Stimulated activated effector memory CD8-positive, alpha-beta T cell treated with anti-CD3 and anti-CD28 coated beads, Interleukin-12 subunit alpha, Interleukin-12 subunit beta, amount 100 ng/mL, for 72 hours (primary cell): ENCODE results near the gene ARHGAP15.
"Not testable (repeated sequence)": the region's sequence is repeated elsewhere in the genome, so short reads cannot be mapped to it uniquely, and the experiment has no call there.

Experiments
- ATAC-seq: fragments of 150-1000 bp; cut with Tn5 transposase; 2 replicates; pipeline ENCODE4 v1.10.0; 2021
- DNase-seq, 2 donors: peaks; one replicate each; pipeline ENCODE4 v3.0.0; 2021 to 2022; ENCODE audit warnings: low spot score in 2 of 2
- H3K27ac Mint-ChIP-seq: one replicate; pipeline ENCODE4 v1.8.0; 2022; ENCODE audit warnings: mild to moderate bottlenecking, mixed read lengths
- H3K36me3 Mint-ChIP-seq: one replicate; pipeline ENCODE4 v1.8.0; 2022; ENCODE audit warnings: mild to moderate bottlenecking, mixed read lengths
- H3K4me1 Mint-ChIP-seq: one replicate; pipeline ENCODE4 v1.8.0; 2022; ENCODE audit warnings: mixed read lengths
- H3K4me3 Mint-ChIP-seq: one replicate; pipeline ENCODE4 v1.8.0; 2022; ENCODE audit warnings: mild to moderate bottlenecking, mixed read lengths
- H3K9me3 Mint-ChIP-seq: one replicate; pipeline ENCODE4 v1.8.0; 2022; ENCODE audit warnings: mixed read lengths

The ARHGAP15 gene

DNA sequence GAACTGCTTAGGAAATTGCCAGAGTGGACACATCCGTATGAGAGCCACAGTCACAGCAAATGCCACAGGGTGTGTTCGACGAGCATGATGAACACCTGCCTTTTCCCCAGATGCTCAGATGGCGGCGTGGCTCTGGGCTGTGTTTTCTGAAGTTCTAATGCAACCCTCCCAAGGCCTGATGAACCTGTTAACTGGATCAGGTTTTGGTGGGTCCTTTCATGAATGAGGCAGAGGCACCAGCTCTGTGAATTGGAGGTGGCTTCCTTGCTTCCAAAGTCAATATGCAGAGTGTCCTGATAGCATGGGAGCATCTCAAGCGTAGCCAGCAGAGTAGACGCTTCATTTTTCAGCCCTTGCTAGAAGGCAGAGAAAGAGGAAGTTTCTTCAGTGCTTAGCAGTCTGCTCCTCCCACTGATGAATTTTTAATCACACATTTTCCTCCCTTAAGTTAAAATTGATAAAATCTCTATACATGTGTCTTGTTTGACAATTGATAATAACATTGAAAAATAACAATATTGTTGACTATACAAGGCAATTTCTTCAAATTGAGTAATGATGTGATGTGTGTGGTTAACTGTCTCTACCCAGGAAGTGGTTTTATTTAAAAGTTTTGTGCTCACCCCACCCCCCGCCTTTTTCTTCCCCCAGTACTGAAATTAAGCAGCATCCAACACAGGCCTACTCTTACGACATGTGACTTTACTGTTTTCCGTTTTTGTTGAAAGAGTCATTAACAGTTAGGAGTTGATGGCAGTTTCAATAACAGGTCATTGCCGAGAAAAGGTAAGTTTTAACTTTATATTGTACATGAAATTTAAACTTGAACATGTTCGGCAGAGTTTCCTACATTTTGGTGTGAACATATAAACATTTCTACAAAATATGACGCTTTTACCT is at the start of gene ARHGAP15:
Gene ARHGAP15 (plus strand): TSS at position 739 of the 900 bp plus-strand sequence.
- H3K27ac Mint-ChIP-seq: peak within 1 kb of the TSS; percentile 96
- no peaks in the 10 kb centered on the region for H3K36me3 Mint-ChIP-seq
- ATAC-seq: peak; percentile 95
- H3K4me1 Mint-ChIP-seq: peaks cover 39% of the 10 kb centered on the region
- peak within 1 kb of the TSS; percentile 64 for H3K4me3 Mint-ChIP-seq
- peaks cover under 1% of the 10 kb centered on the region for H3K9me3 Mint-ChIP-seq
- DNase-seq: peak; percentile 28 to 82

DNA sequence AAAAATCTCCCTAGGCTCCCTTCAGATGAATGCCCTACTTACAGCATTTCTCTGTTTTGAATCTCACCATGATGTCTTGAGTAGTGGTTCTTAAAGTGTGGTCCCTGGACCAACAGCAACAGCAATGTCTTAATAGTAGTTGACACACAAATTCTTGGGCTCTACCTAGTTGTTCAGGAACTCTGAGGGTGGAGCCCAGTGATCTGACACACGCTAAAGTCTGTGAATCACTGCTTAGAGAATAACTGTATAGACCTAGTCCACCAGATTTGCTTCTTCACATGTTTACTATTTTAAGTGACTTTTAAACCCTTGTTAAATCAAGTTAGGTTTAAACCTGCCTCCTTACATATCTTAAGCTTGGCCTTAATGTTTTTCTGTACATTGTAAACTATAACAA is 47.6 kb upstream of the ARHGAP15 start:
- H3K27ac Mint-ChIP-seq: no peak overlapping the region
- no peaks in the 10 kb centered on the region for H3K9me3 Mint-ChIP-seq
- no peak overlapping the region for H3K4me3 Mint-ChIP-seq
- ATAC-seq: no peak
- peaks cover 18% of the 10 kb centered on the region for H3K4me1 Mint-ChIP-seq
- DNase-seq: no peak
- H3K36me3 Mint-ChIP-seq: peaks cover 6% of the 10 kb centered on the region

DNA sequence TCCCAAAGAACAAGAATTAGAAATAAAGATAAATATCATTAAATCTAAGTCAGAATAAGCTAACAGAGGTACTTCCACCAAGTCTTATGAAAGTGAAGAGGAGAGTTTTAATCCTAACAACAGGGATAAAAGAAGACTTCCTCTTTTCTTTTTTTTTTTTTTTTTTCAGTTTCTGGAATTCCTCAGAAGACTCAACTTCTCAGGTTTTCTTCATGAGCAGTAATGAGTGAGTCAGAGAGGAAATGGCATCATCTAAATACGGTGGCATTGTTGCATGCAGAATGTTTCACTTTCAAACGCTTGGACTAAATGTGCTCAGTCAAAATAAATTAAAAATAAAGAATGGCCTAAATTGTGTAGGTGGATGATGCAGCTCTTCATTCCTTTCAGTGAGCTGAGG is 45.6 kb upstream of the ARHGAP15 start:
- DNase-seq (no peak), ATAC-seq (peak; percentile 78)
- Mint-ChIP-seq H3K4me3 (no peak overlapping the region), H3K9me3 (no peaks in the 10 kb centered on the region), H3K36me3 (peaks cover 6% of the 10 kb centered on the region), H3K4me1 (peaks cover 18% of the 10 kb centered on the region), H3K27ac (peak overlapping the region; percentile 17)

DNA sequence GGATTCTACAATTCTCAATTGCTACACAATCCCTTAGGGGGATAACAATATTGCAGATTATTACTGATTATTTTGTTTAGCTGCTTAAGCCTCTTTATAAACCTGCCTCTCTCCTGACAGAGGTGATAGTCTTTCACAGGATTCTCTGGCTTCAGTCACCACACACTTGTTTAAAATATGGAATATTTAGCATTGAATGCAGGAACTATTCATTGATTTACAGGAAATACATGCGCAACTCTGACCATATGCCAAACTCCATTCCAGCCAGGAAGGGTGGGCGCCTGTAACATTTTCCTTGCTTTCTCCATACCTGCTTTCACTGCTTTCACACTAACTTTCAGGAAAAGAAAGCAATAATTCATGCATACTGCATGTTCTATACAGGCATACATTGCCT is 44.8 kb upstream of the ARHGAP15 start:
- Mint-ChIP-seq H3K4me1 (peaks cover 18% of the 10 kb centered on the region), H3K9me3 (no peaks in the 10 kb centered on the region), H3K27ac (no peak overlapping the region), H3K36me3 (peaks cover 6% of the 10 kb centered on the region), H3K4me3 (no peak overlapping the region)
- no peak for DNase-seq
- no peak for ATAC-seq

DNA sequence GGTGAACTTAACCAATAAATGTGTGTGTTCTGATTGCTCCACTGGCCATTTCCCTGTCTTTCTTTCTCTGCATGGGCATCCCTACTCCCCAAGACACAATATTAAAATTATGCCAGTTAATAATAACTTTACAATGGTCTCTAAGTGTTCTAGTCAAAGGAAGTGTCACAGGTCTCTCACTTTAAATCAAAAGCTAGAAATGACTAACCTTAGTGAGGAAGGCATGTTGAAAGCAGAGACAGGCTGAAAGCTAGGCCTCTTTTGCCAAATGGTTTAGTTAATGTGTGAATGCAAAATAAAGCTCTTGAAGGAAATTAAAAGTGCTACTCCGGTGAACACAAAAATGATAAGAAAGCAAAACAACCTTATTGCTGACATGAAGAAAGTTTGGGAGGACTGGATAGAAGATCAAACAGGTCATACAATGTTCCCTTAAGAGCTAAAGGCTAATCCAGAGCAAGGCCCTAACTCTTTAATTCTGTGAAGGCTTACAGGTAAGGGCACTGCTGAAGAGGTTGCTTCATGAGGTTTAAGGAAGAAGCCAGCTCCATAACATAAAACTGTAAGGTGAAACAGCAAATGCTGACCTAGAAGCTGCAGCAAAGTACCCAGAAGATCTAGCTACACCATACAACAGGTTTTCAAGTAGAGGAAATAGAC is 44.0 kb upstream of the ARHGAP15 start:
- Mint-ChIP-seq H3K4me1 (peaks cover 18% of the 10 kb centered on the region), H3K9me3 (no peaks in the 10 kb centered on the region), H3K4me3 (peak overlapping the region; percentile 13), H3K36me3 (peaks cover 6% of the 10 kb centered on the region), H3K27ac (peak overlapping the region; percentile 76)
- ATAC-seq: peak; percentile 78
- DNase-seq: no peak

DNA sequence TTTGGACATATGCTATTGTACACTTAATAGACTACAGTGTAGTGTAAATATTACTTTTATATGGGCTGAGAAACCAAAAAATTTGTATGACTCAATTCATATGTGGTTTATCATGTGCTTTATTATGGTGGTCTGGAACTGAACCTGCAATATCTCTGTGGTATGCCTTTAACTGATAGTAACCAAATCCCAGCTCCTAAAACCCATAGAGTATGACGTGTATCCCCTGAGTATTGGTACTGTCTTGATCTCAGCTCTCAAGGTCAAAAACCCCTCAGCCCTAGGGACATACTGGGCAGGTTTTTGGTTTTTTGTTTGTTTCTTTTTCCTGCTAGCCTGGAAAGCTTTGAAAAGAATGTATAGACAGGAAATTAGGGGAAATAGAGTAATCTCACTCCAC is 42.2 kb upstream of the ARHGAP15 start:
- ATAC-seq: peak; percentile 80
- H3K4me1 Mint-ChIP-seq: peaks cover 18% of the 10 kb centered on the region
- H3K9me3 Mint-ChIP-seq: no peaks in the 10 kb centered on the region
- H3K4me3 Mint-ChIP-seq: no peak overlapping the region
- H3K27ac Mint-ChIP-seq: no peak overlapping the region
- peaks cover 6% of the 10 kb centered on the region for H3K36me3 Mint-ChIP-seq
- DNase-seq: no peak

DNA sequence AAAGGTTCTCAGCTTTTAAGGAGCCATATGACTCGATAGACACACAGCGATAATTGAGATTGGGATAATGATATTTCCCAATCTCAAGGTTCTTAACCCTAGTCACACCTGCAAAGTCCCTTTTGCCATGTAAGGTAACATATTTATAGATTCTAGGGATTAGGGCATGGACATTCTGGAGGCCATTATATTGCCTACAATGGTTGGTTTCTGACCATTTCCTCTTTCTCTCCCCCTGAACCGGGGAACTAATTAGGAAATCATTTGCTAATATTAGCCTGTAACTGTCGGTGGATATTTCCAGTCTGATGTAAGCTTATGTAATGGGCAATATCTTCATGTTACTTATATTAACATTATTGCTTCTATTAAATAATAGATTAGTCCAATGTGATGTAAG is 40.8 kb upstream of the ARHGAP15 start:
- Mint-ChIP-seq H3K27ac (no peak overlapping the region), H3K4me1 (peaks cover 18% of the 10 kb centered on the region), H3K36me3 (peaks cover 6% of the 10 kb centered on the region), H3K4me3 (no peak overlapping the region), H3K9me3 (no peaks in the 10 kb centered on the region)
- no peak for DNase-seq
- no peak for ATAC-seq

DNA sequence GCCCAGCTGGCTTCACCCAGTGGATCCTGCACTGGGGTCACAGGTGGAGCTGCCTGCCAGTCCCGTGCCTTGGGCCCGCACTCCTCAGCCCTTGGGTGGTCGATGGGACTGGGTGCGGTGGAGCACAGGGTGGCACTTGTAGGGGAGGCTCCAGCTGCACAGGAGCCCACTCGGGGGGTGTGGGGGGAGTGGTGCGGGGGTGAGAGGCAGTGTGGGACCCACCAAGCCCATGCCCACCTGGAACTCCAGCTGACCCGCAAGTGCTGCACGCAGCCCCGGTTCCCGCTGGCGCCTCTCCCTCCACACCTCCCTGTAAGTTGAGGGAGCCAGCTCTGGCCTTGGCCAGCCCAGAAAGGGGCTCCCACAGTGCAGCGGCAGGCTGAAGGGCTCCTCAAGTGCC is 39.7 kb upstream of the ARHGAP15 start:
- not testable (repeated sequence) for DNase-seq, ATAC-seq, H3K9me3 Mint-ChIP-seq, H3K4me3 Mint-ChIP-seq, H3K36me3 Mint-ChIP-seq, H3K27ac Mint-ChIP-seq
- peaks cover 18% of the 10 kb centered on the region for H3K4me1 Mint-ChIP-seq

DNA sequence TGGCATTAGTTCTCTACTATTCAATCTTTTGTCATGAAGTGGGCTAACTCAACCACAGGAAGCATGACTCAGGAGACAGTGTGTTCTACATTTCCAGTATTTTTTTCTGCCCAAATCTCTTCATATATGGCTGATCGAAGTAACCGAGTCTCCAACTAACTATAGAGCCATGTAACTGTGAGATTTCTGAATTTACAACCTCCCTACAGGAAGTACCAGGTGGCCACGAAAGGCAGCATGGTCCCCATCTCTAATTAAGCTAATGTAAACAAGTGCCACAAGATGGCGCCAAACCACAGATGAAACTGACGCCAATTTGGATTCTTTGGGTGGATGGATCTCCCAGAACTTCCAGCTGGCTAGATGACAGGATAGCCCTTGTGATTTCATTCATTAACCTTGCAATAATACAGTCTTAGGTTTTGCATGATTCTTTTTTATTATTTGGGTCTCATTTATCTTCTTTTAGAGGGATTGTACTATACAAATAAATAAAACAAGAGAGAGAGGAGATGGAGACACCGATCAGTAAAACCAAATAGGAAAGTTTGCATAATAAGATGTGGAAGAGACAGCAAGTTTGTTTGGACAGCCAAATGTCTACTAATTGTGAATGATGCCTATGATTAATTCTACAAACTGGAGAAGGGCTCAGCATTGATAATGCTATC is 18.3 kb upstream of the ARHGAP15 start:
- H3K36me3 Mint-ChIP-seq: no peaks in the 10 kb centered on the region
- ATAC-seq (peak; percentile 90), DNase-seq (peak; percentile 47 to 77)
- no peaks in the 10 kb centered on the region for H3K9me3 Mint-ChIP-seq
- H3K4me3 Mint-ChIP-seq: peak overlapping the region; percentile 45
- peaks cover 14% of the 10 kb centered on the region for H3K4me1 Mint-ChIP-seq
- peak overlapping the region; percentile 86 for H3K27ac Mint-ChIP-seq

DNA sequence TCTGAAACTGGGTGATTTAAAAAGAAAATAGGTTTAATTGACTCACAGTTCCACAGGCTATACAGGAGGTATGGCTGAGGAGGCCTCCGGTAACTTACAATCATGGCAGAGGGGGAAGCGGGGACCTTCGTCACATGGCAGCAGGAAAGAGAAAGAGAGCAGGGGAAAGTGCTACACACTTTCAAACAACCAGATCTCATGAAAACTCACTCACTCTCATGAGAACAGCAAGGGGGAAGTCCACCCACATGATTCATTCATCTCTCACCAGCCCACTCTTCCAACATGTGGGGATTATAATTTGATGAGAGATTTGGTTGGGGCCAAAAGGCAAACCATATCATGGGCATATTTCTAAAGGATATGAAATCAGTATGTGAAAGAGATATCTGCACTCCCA is 12.0 kb upstream of the ARHGAP15 start:
- Mint-ChIP-seq H3K9me3 (no peaks in the 10 kb centered on the region), H3K36me3 (no peaks in the 10 kb centered on the region), H3K4me3 (no peak overlapping the region), H3K4me1 (peaks cover 15% of the 10 kb centered on the region), H3K27ac (no peak overlapping the region)
- ATAC-seq (peak; percentile 61), DNase-seq (no peak)

DNA sequence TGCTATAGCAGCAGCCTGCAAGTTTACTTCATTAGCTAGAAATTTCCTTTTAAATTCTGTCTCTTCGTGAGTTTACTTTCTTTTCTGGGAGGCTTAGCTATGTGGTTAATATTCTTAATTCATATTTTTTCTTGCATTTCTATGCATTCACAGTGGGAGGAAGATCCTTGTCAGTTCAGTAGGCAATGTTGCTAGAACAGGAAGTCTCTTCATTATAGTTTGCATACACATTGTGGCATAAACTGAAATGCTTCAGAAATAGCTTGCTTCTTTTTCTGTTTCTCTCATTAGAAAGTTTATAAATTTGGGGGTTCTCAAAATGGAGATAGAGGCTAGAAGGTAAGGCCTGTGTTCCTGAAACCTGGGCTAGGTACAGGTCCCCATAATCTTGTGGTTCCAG is 8.1 kb upstream of the ARHGAP15 start:
- no peak for DNase-seq
- no peak overlapping the region for H3K4me3 Mint-ChIP-seq
- H3K36me3 Mint-ChIP-seq: no peaks in the 10 kb centered on the region
- peaks cover 25% of the 10 kb centered on the region for H3K4me1 Mint-ChIP-seq
- ATAC-seq: no peak
- no peaks in the 10 kb centered on the region for H3K9me3 Mint-ChIP-seq
- no peak overlapping the region for H3K27ac Mint-ChIP-seq

DNA sequence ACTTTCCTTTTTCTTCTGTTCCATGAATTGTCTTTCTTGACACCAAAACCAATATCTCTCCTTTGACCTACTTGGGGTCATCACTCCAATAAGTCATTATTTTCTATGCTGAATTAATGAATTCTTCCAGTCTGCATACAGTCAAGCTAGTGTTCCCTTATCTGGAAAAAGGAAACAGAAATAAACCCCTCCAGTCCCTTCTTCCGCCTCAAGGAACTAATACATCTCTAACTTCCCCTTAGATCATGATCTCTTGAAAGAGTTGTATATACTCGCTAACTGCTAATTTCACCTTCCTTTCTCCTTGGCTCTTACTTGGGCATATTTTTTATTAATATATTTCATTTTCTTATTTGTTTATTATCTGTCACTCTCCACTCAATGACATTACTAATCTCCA is 7.3 kb upstream of the ARHGAP15 start:
- Mint-ChIP-seq H3K36me3 (no peaks in the 10 kb centered on the region), H3K4me1 (peaks cover 23% of the 10 kb centered on the region), H3K4me3 (no peak overlapping the region), H3K9me3 (no peaks in the 10 kb centered on the region), H3K27ac (no peak overlapping the region)
- DNase-seq (no peak), ATAC-seq (no peak)

DNA sequence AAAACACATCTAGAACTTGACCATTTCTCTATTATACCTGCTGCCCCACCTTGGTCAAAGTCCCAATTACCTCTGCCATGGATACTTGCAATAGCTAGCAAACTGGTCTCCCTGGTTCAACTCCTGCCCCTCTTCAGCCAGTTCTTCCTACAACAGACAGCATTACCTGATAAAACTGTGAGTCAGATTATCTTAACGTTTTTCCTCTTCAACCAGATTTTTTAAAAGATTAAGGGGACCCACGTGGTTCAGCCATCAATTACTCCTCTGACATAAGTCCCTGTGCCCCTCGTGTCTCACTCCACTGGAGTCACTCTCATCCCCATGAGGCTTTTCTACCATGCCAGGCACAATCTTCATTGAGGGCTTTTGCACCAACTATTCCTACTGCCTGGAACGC is 5.3 kb upstream of the ARHGAP15 start:
- ATAC-seq (no peak), DNase-seq (no peak)
- Mint-ChIP-seq H3K4me1 (peaks cover 19% of the 10 kb centered on the region), H3K9me3 (no peaks in the 10 kb centered on the region), H3K36me3 (no peaks in the 10 kb centered on the region), H3K4me3 (no peak overlapping the region), H3K27ac (no peak overlapping the region)

DNA sequence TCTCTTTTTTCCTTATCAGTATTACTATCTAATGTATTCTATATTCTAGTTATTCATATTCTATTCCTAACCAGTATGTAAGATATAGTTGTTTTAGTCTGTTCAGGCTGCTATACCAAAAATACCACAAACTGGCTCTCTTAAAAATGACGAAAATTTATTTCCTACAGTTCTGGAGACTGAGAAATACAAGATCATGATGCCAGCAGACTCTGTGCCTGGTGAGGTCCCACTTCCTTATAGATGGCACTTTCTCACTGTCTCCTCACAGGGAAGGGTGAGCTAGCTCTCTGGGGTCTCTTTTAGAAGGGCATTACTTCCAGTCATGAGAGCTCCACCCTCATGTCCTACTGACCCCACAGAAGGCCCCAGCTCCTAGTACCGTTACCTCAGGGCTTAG is 4.8 kb upstream of the ARHGAP15 start:
- no peaks in the 10 kb centered on the region for H3K36me3 Mint-ChIP-seq
- H3K9me3 Mint-ChIP-seq: no peaks in the 10 kb centered on the region
- no peak overlapping the region for H3K4me3 Mint-ChIP-seq
- ATAC-seq (no peak), DNase-seq (no peak)
- no peak overlapping the region for H3K27ac Mint-ChIP-seq
- H3K4me1 Mint-ChIP-seq: peaks cover 20% of the 10 kb centered on the region

DNA sequence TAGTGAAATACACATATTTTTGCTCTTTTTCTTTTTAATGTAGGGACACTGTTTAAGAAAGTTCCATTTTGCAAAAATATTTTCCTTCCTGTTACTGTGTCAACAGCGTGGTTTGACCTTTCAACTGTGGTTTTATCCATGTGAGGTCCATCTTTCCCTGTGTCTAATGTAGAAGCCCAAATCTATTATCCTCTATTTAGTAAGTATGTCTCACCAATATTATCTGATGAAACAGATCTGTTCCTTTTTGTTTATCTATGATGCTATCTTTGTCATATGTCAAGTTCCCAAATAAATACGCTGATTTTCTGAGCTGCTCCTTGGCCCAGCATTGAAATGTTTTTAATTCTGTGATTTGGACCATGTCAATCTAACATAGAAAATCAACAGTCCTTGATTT is 3.5 kb upstream of the ARHGAP15 start:
- no peak overlapping the region for H3K4me3 Mint-ChIP-seq
- peak overlapping the region; percentile 16 for H3K27ac Mint-ChIP-seq
- no peaks in the 10 kb centered on the region for H3K36me3 Mint-ChIP-seq
- peaks cover 20% of the 10 kb centered on the region for H3K4me1 Mint-ChIP-seq
- ATAC-seq (no peak), DNase-seq (no peak)
- H3K9me3 Mint-ChIP-seq: no peaks in the 10 kb centered on the region
